IPS-11a (cell line): ENCODE results near the gene MTM1.

ENCODE experiments used
- H3K4me3 ChIP-seq: one replicate; pipeline ENCODE4 v1.5.1; 2013; ENCODE audit warnings: low read depth, low read length, control low read depth

The MTM1 gene

GRCh38 chrX:150568320-150569154 lies at the start of gene MTM1:
Gene MTM1 (plus strand): TSS chrX:150568621. CDS start chrX:150592615, 23,994 bp downstream.
- peak within 1 kb of the TSS; percentile 53 for H3K4me3 ChIP-seq

GRCh38 chrX:150522494-150522893 lies 45.9 kb upstream of the MTM1 start:
- no peak overlapping the region for H3K4me3 ChIP-seq

- no peak overlapping the region for H3K4me3 ChIP-seq
Measured at GRCh38 chrX:150525061-150525919, 43.1 kb upstream of the MTM1 start.

GRCh38 chrX:150526692-150527091 lies 41.7 kb upstream of the MTM1 start:
- H3K4me3 ChIP-seq: no peak overlapping the region

- H3K4me3 ChIP-seq: no peak overlapping the region
Measured at GRCh38 chrX:150527108-150527507, 41.3 kb upstream of the MTM1 start.

- no peak overlapping the region for H3K4me3 ChIP-seq
Measured at GRCh38 chrX:150529587-150529986, 38.8 kb upstream of the MTM1 start.

GRCh38 chrX:150530821-150531220 lies 37.6 kb upstream of the MTM1 start:
- no peak overlapping the region for H3K4me3 ChIP-seq

GRCh38 chrX:150531467-150531866 lies 37.0 kb upstream of the MTM1 start:
- H3K4me3 ChIP-seq: no peak overlapping the region

- H3K4me3 ChIP-seq: no peak overlapping the region
Measured at GRCh38 chrX:150533863-150534262, 34.6 kb upstream of the MTM1 start.

GRCh38 chrX:150536455-150537116 lies 31.8 kb upstream of the MTM1 start:
- no peak overlapping the region for H3K4me3 ChIP-seq

- H3K4me3 ChIP-seq: no peak overlapping the region
Measured at GRCh38 chrX:150537851-150538250, 30.6 kb upstream of the MTM1 start.

- H3K4me3 ChIP-seq: no peak overlapping the region
Measured at GRCh38 chrX:150540965-150541364, 27.5 kb upstream of the MTM1 start.

GRCh38 chrX:150542846-150543229 lies 25.6 kb upstream of the MTM1 start:
- H3K4me3 ChIP-seq: no peak overlapping the region

- no peak overlapping the region for H3K4me3 ChIP-seq
Measured at GRCh38 chrX:150543230-150544155, 24.9 kb upstream of the MTM1 start.

- no peak overlapping the region for H3K4me3 ChIP-seq
Measured at GRCh38 chrX:150544222-150544787, 24.1 kb upstream of the MTM1 start.

- H3K4me3 ChIP-seq: no peak overlapping the region
Measured at GRCh38 chrX:150544835-150545770, 23.3 kb upstream of the MTM1 start.

GRCh38 chrX:150546711-150547153 lies 21.7 kb upstream of the MTM1 start:
- H3K4me3 ChIP-seq: no peak overlapping the region

- no peak overlapping the region for H3K4me3 ChIP-seq
Measured at GRCh38 chrX:150547375-150548115, 20.9 kb upstream of the MTM1 start.
